Tibial artery (tissue), 4 donors: ENCODE data around the gene LPP.
A peak's percentile ranks its signal among the peaks of the same experiment; 100 is the strongest.

Source experiments
- DNase-seq, 2 donors: peaks; one replicate each; pipeline ENCODE4 v3.0.0-alpha.2; 2019
- H3K27ac ChIP-seq, 2 donors: fragments of 200-600 bp; sonication (generic) in 1 of 2; 1 replicate in 1 of 2; 2 replicates in 1 of 2; pipeline ENCODE4 v1.5.1; 2018 to 2019; ENCODE audit warnings: mild to moderate bottlenecking in 1 of 2
- H3K27me3 ChIP-seq, 2 donors: fragments of 200-600 bp; sonication (generic) in 1 of 2; one replicate each; pipeline versions ENCODE4 v1.5.1 to v1.6.0; 2016 to 2019
- H3K36me3 ChIP-seq, 3 donors: fragments of 200-600 bp; sonication (generic) in 2 of 3; one replicate each; pipeline ENCODE4 v1.5.1; 2016 to 2019; ENCODE audit warnings: mild to moderate bottlenecking in 2 of 3
- H3K4me1 ChIP-seq, 4 donors: fragments of 200-600 bp; sonication (generic) in 2 of 4; 1 replicate in 3 of 4; 2 replicates in 1 of 4; pipeline ENCODE4 v1.5.1; 2016 to 2019
- H3K4me3 ChIP-seq, 2 donors: fragments of 200-600 bp; sonication (generic) in 1 of 2; 1 replicate in 1 of 2; 2 replicates in 1 of 2; pipeline ENCODE4 v1.5.1; 2018 to 2019; ENCODE audit warnings: mild to moderate bottlenecking in 2 of 2
- H3K9me3 ChIP-seq, 3 donors: fragments of 200-600 bp; sonication (generic) in 1 of 3; one replicate each; pipeline ENCODE4 v1.5.1; 2016 to 2019
- CTCF ChIP-seq, 2 experiments: fragments of 200-600 bp in 1 of 2; fragments of 450-650 bp in 1 of 2; IDR thresholded peaks; one replicate each; pipeline ENCODE4 v1.5.1; 2017 to 2019; ENCODE audit warnings: antibody characterized with exemption in 2 of 2, mild to moderate bottlenecking in 1 of 2, moderate library complexity in 1 of 2
- intact Hi-C: fragments of 100-400 bp; cut with DNase I; formaldehyde crosslinking; loops from one replicate; pipeline ENCODE4 v1.15.0; 2023; ENCODE audit warnings: low total_unique reads

The LPP gene

GRCh38 chr3:188330138-188330537 is 176.2 kb downstream of the LPP start:
- Histone ChIP-seq H3K4me3 (no peak overlapping the region), H3K27ac (peak overlapping the region in 1 of 2 donors; percentile 24), H3K36me3 (no peaks in the 10 kb centered on the region), H3K9me3 (no peaks in the 10 kb centered on the region), H3K4me1 (peaks cover 0 to 95% (median 24%) of the 10 kb centered on the region in 4 donors), H3K27me3 (no peaks in the 10 kb centered on the region)
- no peak for DNase-seq
- TF ChIP-seq CTCF (IDR thresholded peaks at IDR 0.05): no peak
- intact Hi-C loops: no loop called here

- no peaks in the 10 kb centered on the region for H3K36me3 ChIP-seq
- H3K4me3 ChIP-seq: no peak overlapping the region
- no peak for TF ChIP-seq CTCF (IDR thresholded peaks at IDR 0.05)
- no peaks in the 10 kb centered on the region for H3K9me3 ChIP-seq
- intact Hi-C loops: no loop called here
- H3K27ac ChIP-seq: no peak overlapping the region
- peaks cover 0 to 91% (median 21%) of the 10 kb centered on the region in 4 donors for H3K4me1 ChIP-seq
- DNase-seq: no peak
- no peaks in the 10 kb centered on the region for H3K27me3 ChIP-seq
Measured at GRCh38 chr3:188331166-188331565, 177.2 kb downstream of the LPP start.

DNA sequence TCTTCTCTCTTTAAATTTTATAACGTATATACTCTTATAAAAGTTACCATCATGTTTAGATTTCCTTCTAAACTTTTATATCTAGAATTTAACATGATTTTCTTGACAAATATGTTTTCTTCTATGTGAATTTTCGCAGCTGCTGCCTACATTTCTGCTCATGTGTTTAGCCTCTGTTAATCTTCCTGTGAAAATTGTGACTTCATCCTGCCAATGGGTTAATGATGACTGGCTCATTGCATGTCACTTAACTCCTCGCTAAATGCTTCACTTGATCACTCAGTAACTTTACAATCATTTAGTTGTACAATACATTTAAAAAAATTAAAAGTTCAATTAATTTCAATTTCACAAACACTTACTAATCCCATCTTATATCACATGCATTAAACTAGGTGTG is 178.1 kb downstream of the LPP start:
- no peaks in the 10 kb centered on the region for H3K9me3 ChIP-seq
- intact Hi-C loops: no loop called here
- DNase-seq: no peak
- H3K4me1 ChIP-seq: peaks cover 0 to 91% (median 25%) of the 10 kb centered on the region in 4 donors
- H3K4me3 ChIP-seq: no peak overlapping the region
- H3K36me3 ChIP-seq: no peaks in the 10 kb centered on the region
- H3K27ac ChIP-seq: no peak overlapping the region
- no peaks in the 10 kb centered on the region for H3K27me3 ChIP-seq
- no peak for TF ChIP-seq CTCF (IDR thresholded peaks at IDR 0.05)

DNA sequence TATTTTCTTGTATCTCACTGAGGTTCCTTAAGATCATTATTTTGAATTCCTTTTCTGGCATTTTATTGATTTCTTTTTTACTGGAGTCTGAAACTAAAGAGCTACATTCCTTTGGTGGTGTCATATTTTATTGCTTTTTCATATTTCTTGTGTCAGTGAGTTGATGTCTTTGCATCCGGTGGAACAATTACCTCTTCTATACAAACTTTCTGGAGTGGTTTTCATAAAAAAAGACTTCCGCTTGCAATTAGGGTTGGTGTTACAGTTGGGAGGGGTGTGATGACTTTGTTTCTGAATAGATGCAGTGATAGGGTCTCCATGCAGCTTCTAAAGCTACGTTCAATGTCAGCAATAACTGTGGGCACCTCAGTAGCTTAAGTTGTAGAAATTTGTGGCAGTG is 181.7 kb downstream of the LPP start:
- no peak overlapping the region for H3K4me3 ChIP-seq
- peak overlapping the region; percentile 35 to 36 for H3K27ac ChIP-seq
- no peak for TF ChIP-seq CTCF (IDR thresholded peaks at IDR 0.05)
- DNase-seq: no peak
- H3K4me1 ChIP-seq: peaks cover 0 to 93% (median 38%) of the 10 kb centered on the region in 4 donors
- H3K9me3 ChIP-seq: no peaks in the 10 kb centered on the region
- H3K27me3 ChIP-seq: no peaks in the 10 kb centered on the region
- no peaks in the 10 kb centered on the region for H3K36me3 ChIP-seq
- intact Hi-C loops: no loop called here

GRCh38 chr3:188336178-188336577 is 182.2 kb downstream of the LPP start:
- Histone ChIP-seq H3K27ac (peak overlapping the region; percentile 35 to 36), H3K36me3 (no peaks in the 10 kb centered on the region), H3K9me3 (no peaks in the 10 kb centered on the region), H3K4me1 (peaks cover 0 to 93% (median 41%) of the 10 kb centered on the region in 4 donors), H3K4me3 (no peak overlapping the region), H3K27me3 (no peaks in the 10 kb centered on the region)
- no peak for TF ChIP-seq CTCF (IDR thresholded peaks at IDR 0.05)
- intact Hi-C loops: no loop called here
- DNase-seq: peak in 1 of 2 donors; percentile 63

GRCh38 chr3:188337232-188337631 is 183.3 kb downstream of the LPP start:
- intact Hi-C loops: no loop called here
- TF ChIP-seq CTCF (IDR thresholded peaks at IDR 0.05): no peak
- H3K36me3 ChIP-seq: no peaks in the 10 kb centered on the region
- no peak overlapping the region for H3K4me3 ChIP-seq
- no peaks in the 10 kb centered on the region for H3K27me3 ChIP-seq
- no peak for DNase-seq
- H3K9me3 ChIP-seq: no peaks in the 10 kb centered on the region
- H3K27ac ChIP-seq: peak overlapping the region; percentile 9 to 35
- peaks cover 0 to 93% (median 46%) of the 10 kb centered on the region in 4 donors for H3K4me1 ChIP-seq
